Central memory CD8-positive, alpha-beta T cell (primary cell): Measurements from ENCODE around the gene SOX3.

Experiments used
- ATAC-seq: fragments of 150-1000 bp; cut with Tn5 transposase; replicated peaks from 2 replicates; pipeline ENCODE4 v1.10.0; 2022; ENCODE audit warnings: mild to moderate bottlenecking, moderate FRiP score, moderate number of reproducible peaks; ENCODE audit not compliant: poor library complexity, severe bottlenecking; ENCODE audit errors: extremely low read depth
- DNase-seq, 2 donors: peaks; one replicate each; pipeline ENCODE4 v3.0.0; 2021; ENCODE audit warnings: low spot score in 2 of 2
- H3K27ac Mint-ChIP-seq: one replicate; pipeline ENCODE4 v1.8.0; 2022; ENCODE audit warnings: low read depth, mild to moderate bottlenecking, moderate library complexity, mixed read lengths
- H3K27me3 Mint-ChIP-seq: one replicate; pipeline ENCODE4 v1.8.0; 2022; ENCODE audit warnings: mixed read lengths
- H3K36me3 Mint-ChIP-seq: one replicate; pipeline ENCODE4 v1.8.0; 2022; ENCODE audit warnings: mild to moderate bottlenecking, moderate library complexity, mixed read lengths; ENCODE audit not compliant: insufficient read depth
- H3K4me1 Mint-ChIP-seq: one replicate; pipeline ENCODE4 v1.8.0; 2022; ENCODE audit warnings: mixed read lengths
- H3K4me3 Mint-ChIP-seq: one replicate; pipeline ENCODE4 v1.8.0; 2022; ENCODE audit warnings: mild to moderate bottlenecking, moderate library complexity, mixed read lengths
- H3K9me3 Mint-ChIP-seq: one replicate; pipeline ENCODE4 v1.8.0; 2022; ENCODE audit warnings: mixed read lengths

Gene SOX3

GRCh38 chrX:140477987-140478386 is 26.9 kb downstream of the SOX3 start:
- Mint-ChIP-seq H3K27me3 (no peaks in the 10 kb centered on the region), H3K27ac (no peak overlapping the region), H3K4me1 (no peaks in the 10 kb centered on the region), H3K4me3 (no peak overlapping the region), H3K9me3 (no peaks in the 10 kb centered on the region), H3K36me3 (no peaks in the 10 kb centered on the region)
- no peak for ATAC-seq
- no peak for DNase-seq

- Mint-ChIP-seq H3K27ac (no peak overlapping the region), H3K9me3 (no peaks in the 10 kb centered on the region), H3K4me3 (no peak overlapping the region), H3K27me3 (no peaks in the 10 kb centered on the region), H3K36me3 (no peaks in the 10 kb centered on the region), H3K4me1 (no peaks in the 10 kb centered on the region)
- ATAC-seq (no peak), DNase-seq (no peak)
Observed at GRCh38 chrX:140475025-140475424, 29.8 kb downstream of the SOX3 start.

GRCh38 chrX:140467211-140467610 is 37.7 kb downstream of the SOX3 start:
- DNase-seq (no peak), ATAC-seq (no peak)
- Mint-ChIP-seq H3K27me3 (no peaks in the 10 kb centered on the region), H3K4me1 (no peaks in the 10 kb centered on the region), H3K36me3 (no peaks in the 10 kb centered on the region), H3K27ac (no peak overlapping the region), H3K4me3 (no peak overlapping the region), H3K9me3 (peaks cover 7% of the 10 kb centered on the region)
